Fibroblast of lung (primary cell): ENCODE measurements around the gene DDAH2.

ENCODE experiments used
- CTCF ChIP-seq, 2 donors: IDR thresholded peaks in 1 of 2; conservative IDR thresholded peaks in 1 of 2; 1 replicate in 1 of 2; 2 replicates in 1 of 2; pipeline ENCODE4 v1.5.1; 2011 to 2012; ENCODE audit warnings: low read length in 2 of 2, control low read depth in 1 of 2, inconsistent platforms in 1 of 2, low read depth in 1 of 2, mild to moderate bottlenecking in 1 of 2
- EZH2 ChIP-seq: IDR thresholded peaks from 2 replicates; pipeline ENCODE4 v1.5.1; 2012; ENCODE audit warnings: low read length, control low read depth, mild to moderate bottlenecking; ENCODE audit errors: missing control alignments

GRCh38 chr6:31771992-31772358 lies 42.9 kb upstream of the DDAH2 start:
- TF ChIP-seq CTCF (conservative IDR thresholded peaks at IDR 0.05 in 1 of 2, IDR thresholded peaks at IDR 0.05 in 1 of 2; ENCODE audit: low read depth in 1 of 2, low read length in 2 of 2) = no peak
- no peak for TF ChIP-seq EZH2
